HG03469 (cell line): ENCODE measurements around the gene TNIK.
"Not testable (repeated sequence)": the region's sequence is repeated elsewhere in the genome, so short reads cannot be mapped to it uniquely, and the experiment has no call there.

Source experiments
- ATAC-seq: cut with Tn5 transposase; IDR thresholded peaks from one replicate; pipeline ENCODE4 v1.9.1; 2021; ENCODE audit warnings: mild to moderate bottlenecking, moderate library complexity, moderate number of reproducible peaks; ENCODE audit not compliant: unreplicated experiment

Gene TNIK

GRCh38 chr3:171290680-171291079 is 169.5 kb downstream of the TNIK start:
- ATAC-seq: no peak

GRCh38 chr3:171289291-171289690 is 170.9 kb downstream of the TNIK start:
- no peak for ATAC-seq

GRCh38 chr3:171287761-171288160 is 172.4 kb downstream of the TNIK start:
- not testable (repeated sequence) for ATAC-seq

- no peak for ATAC-seq
Measured at GRCh38 chr3:171286580-171287249, 173.5 kb downstream of the TNIK start.

- peak; percentile 37 for ATAC-seq
Measured at GRCh38 chr3:171285287-171285686, 174.9 kb downstream of the TNIK start.

- peak; percentile 30 for ATAC-seq
Measured at GRCh38 chr3:171284308-171285075, 175.7 kb downstream of the TNIK start.

GRCh38 chr3:171283848-171284222 is 176.4 kb downstream of the TNIK start:
- ATAC-seq: no peak

- no peak for ATAC-seq
Measured at GRCh38 chr3:171283183-171283847, 176.9 kb downstream of the TNIK start.

GRCh38 chr3:171282041-171282440 is 178.2 kb downstream of the TNIK start:
- no peak for ATAC-seq

- no peak for ATAC-seq
Measured at GRCh38 chr3:171281256-171281992, 178.8 kb downstream of the TNIK start.

- ATAC-seq: no peak
Measured at GRCh38 chr3:171279972-171280371, 180.2 kb downstream of the TNIK start.

- ATAC-seq: no peak
Measured at GRCh38 chr3:171278299-171278590, 182.0 kb downstream of the TNIK start.

- no peak for ATAC-seq
Measured at GRCh38 chr3:171277456-171278298, 182.5 kb downstream of the TNIK start.

- no peak for ATAC-seq
Measured at GRCh38 chr3:171276923-171277322, 183.3 kb downstream of the TNIK start.

GRCh38 chr3:171274222-171274621 is 186.0 kb downstream of the TNIK start:
- no peak for ATAC-seq

- no peak for ATAC-seq
Measured at GRCh38 chr3:171270541-171270940, 189.7 kb downstream of the TNIK start.

- ATAC-seq: peak; percentile 53
Measured at GRCh38 chr3:171269542-171269941, 190.7 kb downstream of the TNIK start.

- ATAC-seq: no peak
Measured at GRCh38 chr3:171268677-171269076, 191.5 kb downstream of the TNIK start.

GRCh38 chr3:171267104-171267503 is 193.1 kb downstream of the TNIK start:
- ATAC-seq: no peak

- ATAC-seq: no peak
Measured at GRCh38 chr3:171266740-171267073, 193.5 kb downstream of the TNIK start.
